Astrocyte (in vitro differentiated cells and primary cell): ENCODE measurements around the gene GRIK3. TPM values are rescaled to one million over a fixed set of nuclear protein-coding genes. Genes with fewer than 3 reads are reported as not detected.

ENCODE experiments used
- DNase-seq: peaks from one replicate; pipeline ENCODE4 v3.0.0-alpha.2; 2010; ENCODE audit warnings: low read depth
- FAIRE-seq: peaks from 2 replicates; lab custom pipeline; 2011; peaks lifted over from hg19 to GRCh38; lab: Jason Lieb, UNC
- H2AFZ ChIP-seq: 2 replicates; pipeline ENCODE4 v1.6.0; 2012; ENCODE audit warnings: low read depth, low read length, inconsistent platforms
- H3K27ac ChIP-seq: 2 replicates; pipeline ENCODE4 v1.5.1; 2011; ENCODE audit warnings: low read depth, low read length, inconsistent platforms
- H3K27me3 ChIP-seq: 2 replicates; pipeline ENCODE4 v1.6.0; 2011; ENCODE audit warnings: low read length, inconsistent platforms; ENCODE audit not compliant: insufficient read depth
- H3K36me3 ChIP-seq: 2 replicates; pipeline ENCODE4 v1.5.1; 2011; ENCODE audit warnings: low read length, inconsistent platforms; ENCODE audit not compliant: insufficient read depth
- H3K4me1 ChIP-seq: 2 replicates; pipeline ENCODE4 v1.5.1; 2011; ENCODE audit warnings: low read length, inconsistent platforms; ENCODE audit not compliant: insufficient read depth
- H3K4me2 ChIP-seq: 2 replicates; pipeline ENCODE4 v1.6.0; 2012; ENCODE audit warnings: low read length, inconsistent platforms
- H3K4me3 ChIP-seq: 2 replicates; pipeline ENCODE4 v1.5.1; 2011; ENCODE audit warnings: low read depth, mild to moderate bottlenecking, low read length, inconsistent platforms; ENCODE audit not compliant: insufficient read depth
- H3K79me2 ChIP-seq: 2 replicates; pipeline ENCODE4 v1.6.0; 2012; ENCODE audit warnings: mild to moderate bottlenecking, low read length, inconsistent platforms; ENCODE audit not compliant: insufficient read depth
- H3K9ac ChIP-seq: 2 replicates; pipeline ENCODE4 v1.6.0; 2012; ENCODE audit warnings: mild to moderate bottlenecking, low read length, inconsistent platforms
- H3K9me3 ChIP-seq: 2 replicates; pipeline ENCODE4 v1.5.1; 2012; ENCODE audit warnings: low read depth, mild to moderate bottlenecking, low read length, inconsistent platforms; ENCODE audit not compliant: insufficient read depth
- H4K20me1 ChIP-seq: 2 replicates; pipeline ENCODE4 v1.6.0; 2012; ENCODE audit warnings: low read length, inconsistent platforms; ENCODE audit not compliant: insufficient read depth
- H3K27ac Mint-ChIP-seq: one replicate; pipeline ENCODE4 v1.8.0; 2021; ENCODE audit warnings: mild to moderate bottlenecking, mixed read lengths; ENCODE audit not compliant: unreplicated experiment
- H3K27me3 Mint-ChIP-seq: one replicate; pipeline ENCODE4 v1.8.0; 2021; ENCODE audit warnings: low read depth, mixed read lengths; ENCODE audit not compliant: unreplicated experiment
- H3K36me3 Mint-ChIP-seq: one replicate; pipeline ENCODE4 v1.8.0; 2021; ENCODE audit warnings: low read depth, mixed read lengths; ENCODE audit not compliant: unreplicated experiment
- H3K4me1 Mint-ChIP-seq: one replicate; pipeline ENCODE4 v1.8.0; 2021; ENCODE audit warnings: low read depth, mixed read lengths; ENCODE audit not compliant: unreplicated experiment
- H3K4me3 Mint-ChIP-seq: one replicate; pipeline ENCODE4 v1.8.0; 2021; ENCODE audit warnings: mild to moderate bottlenecking, moderate library complexity, mixed read lengths; ENCODE audit not compliant: unreplicated experiment
- H3K9me3 Mint-ChIP-seq: one replicate; pipeline ENCODE4 v1.8.0; 2021; ENCODE audit warnings: mild to moderate bottlenecking, mixed read lengths; ENCODE audit not compliant: unreplicated experiment
- CTCF ChIP-seq: IDR thresholded peaks from 2 replicates; pipeline ENCODE4 v1.5.1; 2011; ENCODE audit warnings: low read depth, mild to moderate bottlenecking, inconsistent platforms, low read length, moderate library complexity; ENCODE audit not compliant: insufficient read depth
- EZH2 ChIP-seq: IDR thresholded peaks from 2 replicates; pipeline ENCODE4 v1.6.1; 2012; ENCODE audit warnings: mild to moderate bottlenecking, low read length, inconsistent platforms; ENCODE audit not compliant: insufficient read depth
- total RNA-seq: library from RNA; stranded (reverse); gene quantifications from 2 replicates; pipeline ENCODE4 v1.2.1, GENCODE V29; 2021

GRIK3 gene
- total RNA-seq, 1 donor from 2014 or later = 0.16 TPM

- peaks cover 2% of the 10 kb centered on the region for H3K9me3 ChIP-seq
- H3K9ac ChIP-seq = no peak overlapping the region
- Mint-ChIP-seq H3K4me1 (peaks cover 5% of the 10 kb centered on the region), H3K27me3 (peaks cover 40% of the 10 kb centered on the region), H3K36me3 (no peaks in the 10 kb centered on the region), H3K9me3 (peaks cover 3% of the 10 kb centered on the region), H3K27ac (no peak overlapping the region), H3K4me3 (no peak overlapping the region)
- DNase-seq (no peak), FAIRE-seq (no peak)
- H4K20me1 ChIP-seq = no peaks in the 10 kb centered on the region
- no peak overlapping the region for H3K4me3 ChIP-seq
- no peaks in the 10 kb centered on the region for H3K36me3 ChIP-seq
- H2AFZ ChIP-seq = no peak overlapping the region
- no peaks in the 10 kb centered on the region for H3K4me1 ChIP-seq
- H3K4me2 ChIP-seq = no peak overlapping the region
- H3K27ac ChIP-seq = no peak overlapping the region
- TF ChIP-seq EZH2 (no peak), CTCF (no peak)
- H3K79me2 ChIP-seq = no peaks in the 10 kb centered on the region
- H3K27me3 ChIP-seq = no peaks in the 10 kb centered on the region
These were observed 159.8 kb downstream of the GRIK3 start for GRCh38 chr1:36874271-36875060.

- no peaks in the 10 kb centered on the region for H3K27me3 ChIP-seq
- H4K20me1 ChIP-seq = no peaks in the 10 kb centered on the region
- no peak overlapping the region for H3K4me3 ChIP-seq
- H3K9me3 ChIP-seq = no peaks in the 10 kb centered on the region
- no peak for TF ChIP-seq EZH2
- TF ChIP-seq CTCF = no peak
- H3K4me2 ChIP-seq = no peak overlapping the region
- no peaks in the 10 kb centered on the region for H3K36me3 Mint-ChIP-seq
- peaks cover 3% of the 10 kb centered on the region for H3K9me3 Mint-ChIP-seq
- DNase-seq (no peak), FAIRE-seq (no peak)
- H3K9ac ChIP-seq = no peak overlapping the region
- H3K27ac Mint-ChIP-seq = no peak overlapping the region
- H3K27ac ChIP-seq = no peak overlapping the region
- no peak overlapping the region for H3K4me3 Mint-ChIP-seq
- H3K4me1 Mint-ChIP-seq = peaks cover 8% of the 10 kb centered on the region
- no peaks in the 10 kb centered on the region for H3K79me2 ChIP-seq
- H3K36me3 ChIP-seq = no peaks in the 10 kb centered on the region
- no peaks in the 10 kb centered on the region for H3K4me1 ChIP-seq
- peaks cover 30% of the 10 kb centered on the region for H3K27me3 Mint-ChIP-seq
- H2AFZ ChIP-seq = no peak overlapping the region
These were observed 161.5 kb downstream of the GRIK3 start for GRCh38 chr1:36872858-36873257.

GRCh38 chr1:36872126-36872754, 162.1 kb downstream of the GRIK3 start:
- Histone ChIP-seq H3K4me2 (no peak overlapping the region), H3K9me3 (no peaks in the 10 kb centered on the region), H2AFZ (no peak overlapping the region), H3K36me3 (no peaks in the 10 kb centered on the region), H3K4me3 (no peak overlapping the region), H3K27ac (no peak overlapping the region), H3K27me3 (no peaks in the 10 kb centered on the region), H4K20me1 (no peaks in the 10 kb centered on the region), H3K9ac (no peak overlapping the region), H3K79me2 (no peaks in the 10 kb centered on the region), H3K4me1 (no peaks in the 10 kb centered on the region)
- no peak for DNase-seq
- no peak for FAIRE-seq
- Mint-ChIP-seq H3K4me1 (peaks cover 8% of the 10 kb centered on the region), H3K9me3 (peaks cover 3% of the 10 kb centered on the region), H3K27me3 (peaks cover 25% of the 10 kb centered on the region), H3K4me3 (no peak overlapping the region), H3K36me3 (no peaks in the 10 kb centered on the region), H3K27ac (no peak overlapping the region)
- TF ChIP-seq EZH2 (no peak), CTCF (no peak)
